ENCODE measurements around the gene FLYWCH1.

The FLYWCH1 gene

DNA sequence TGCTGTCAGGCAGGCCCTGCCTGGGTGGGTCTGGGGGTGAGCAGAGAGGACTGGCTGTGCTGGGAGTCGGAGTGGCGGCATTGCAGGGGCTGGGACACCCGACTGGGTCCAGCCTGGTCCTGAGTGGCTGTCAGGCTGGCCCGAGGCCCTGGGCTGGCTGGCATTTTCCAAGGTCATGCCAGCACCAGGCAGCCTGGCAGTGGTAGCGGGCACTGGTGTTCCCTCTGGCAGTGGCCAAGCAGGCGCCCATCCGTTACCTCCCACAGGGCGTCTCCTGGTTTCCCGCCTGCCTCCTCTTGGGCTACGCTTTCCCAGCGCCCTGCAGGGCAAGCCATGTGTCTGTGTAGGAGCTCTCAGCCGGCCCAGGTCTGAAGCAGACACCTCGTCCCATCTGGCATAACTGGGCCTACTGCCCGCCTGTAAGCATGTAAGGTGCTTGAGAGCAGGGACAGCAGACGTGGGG is 74.2 kb downstream of the FLYWCH1 start:
- no peak for DNase-seq (ENCODE audit: low read depth, low spot score)

DNA sequence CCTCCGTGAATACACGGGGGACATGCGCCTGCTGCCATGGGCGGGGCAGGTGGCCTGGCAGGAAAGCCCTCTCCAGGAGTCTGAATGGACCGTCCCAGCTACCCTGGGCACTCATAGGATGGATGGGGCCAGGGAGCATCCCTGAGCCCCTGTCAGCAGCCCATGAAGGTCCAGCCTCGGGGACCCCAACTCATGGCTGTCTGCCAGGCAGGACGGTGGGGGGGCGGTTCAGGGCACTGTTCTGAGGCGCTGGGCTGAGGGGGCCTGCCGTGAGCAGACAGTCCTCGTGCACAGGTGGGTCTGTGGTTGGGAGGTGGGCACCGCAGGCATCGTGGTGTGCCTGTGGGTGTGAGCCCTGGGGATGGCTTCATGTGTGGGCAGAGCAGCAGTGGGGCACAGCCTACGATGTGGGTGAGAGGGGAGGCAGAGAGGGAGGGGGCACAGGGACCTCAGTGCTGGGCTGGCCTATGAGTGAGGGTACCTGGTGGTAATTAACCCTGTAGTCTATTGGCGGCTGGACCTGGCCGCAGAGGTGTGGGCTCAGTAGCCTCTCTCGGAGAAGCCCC is 75.0 kb downstream of the FLYWCH1 start:
- DNase-seq (ENCODE audit: low read depth, low spot score), result no peak

DNA sequence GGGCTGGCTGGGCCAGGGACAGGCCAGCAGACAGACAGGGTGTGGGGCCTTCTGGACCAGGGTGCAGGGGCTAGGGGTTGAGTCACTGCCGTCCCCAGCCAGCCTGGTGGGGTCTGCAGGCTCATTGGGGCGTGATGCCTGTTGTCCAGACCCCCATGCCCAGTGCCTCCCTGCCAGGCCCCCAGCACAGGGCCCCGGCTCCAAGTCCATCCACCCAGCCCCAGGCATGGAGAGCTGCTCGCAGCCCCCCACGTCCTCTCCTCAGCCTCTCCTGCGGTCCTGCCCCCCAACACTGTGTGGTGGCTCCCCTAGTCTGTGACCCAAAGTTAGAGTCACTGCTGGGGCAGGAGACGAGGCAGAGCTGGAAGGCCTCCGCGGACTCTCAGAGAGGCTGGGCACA is 75.6 kb downstream of the FLYWCH1 start:
- no peak for DNase-seq (ENCODE audit: low read depth, low spot score)

DNA sequence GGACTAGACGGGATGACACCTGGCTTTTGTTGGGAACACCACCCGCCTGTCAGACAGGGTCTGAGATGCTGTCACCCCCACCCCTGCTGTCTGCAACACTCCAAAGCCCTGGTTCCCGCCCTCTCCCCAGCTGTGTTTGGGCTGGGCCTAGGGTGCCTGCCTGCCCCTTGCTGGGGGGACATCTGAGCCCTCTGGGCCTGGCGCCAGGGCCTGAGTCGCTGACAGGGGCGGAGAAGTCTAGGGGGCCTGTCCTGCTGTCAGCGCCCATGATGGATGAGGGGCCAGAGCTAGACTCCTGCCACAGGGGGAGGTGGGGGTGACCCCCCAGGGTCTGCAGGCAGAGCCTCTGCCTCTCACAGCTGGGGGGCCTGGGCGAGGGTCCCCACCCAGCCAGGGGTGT is 76.1 kb downstream of the FLYWCH1 start:
- no peak for DNase-seq (ENCODE audit: low read depth, low spot score)

DNA sequence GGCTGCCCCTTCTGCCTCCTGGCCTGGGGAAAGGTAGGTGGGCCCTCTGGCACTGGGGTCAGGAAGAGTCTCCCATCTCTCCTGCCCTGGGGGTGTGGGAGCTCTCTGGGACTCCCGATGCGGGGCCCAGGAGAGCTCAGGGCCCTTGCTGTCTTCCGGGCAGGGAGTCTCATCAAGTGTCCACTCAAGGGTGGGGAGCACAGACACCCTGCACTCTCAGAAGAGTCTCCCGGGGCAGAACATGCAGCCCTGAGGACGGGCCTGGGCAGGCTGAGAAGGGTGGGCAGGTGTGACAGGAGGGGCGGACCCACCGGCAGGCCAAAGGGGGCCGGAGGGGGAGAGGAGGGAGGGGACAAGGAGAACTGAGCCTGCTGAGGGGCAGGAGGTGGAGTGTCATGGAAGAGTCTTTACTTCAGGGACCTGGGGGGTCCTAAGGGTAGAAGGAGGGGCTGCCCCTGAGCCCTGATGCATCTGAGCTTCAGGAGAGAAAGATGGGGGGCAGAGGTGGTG is 76.9 kb downstream of the FLYWCH1 start:
- DNase-seq (ENCODE audit: low read depth, low spot score), result no peak

DNA sequence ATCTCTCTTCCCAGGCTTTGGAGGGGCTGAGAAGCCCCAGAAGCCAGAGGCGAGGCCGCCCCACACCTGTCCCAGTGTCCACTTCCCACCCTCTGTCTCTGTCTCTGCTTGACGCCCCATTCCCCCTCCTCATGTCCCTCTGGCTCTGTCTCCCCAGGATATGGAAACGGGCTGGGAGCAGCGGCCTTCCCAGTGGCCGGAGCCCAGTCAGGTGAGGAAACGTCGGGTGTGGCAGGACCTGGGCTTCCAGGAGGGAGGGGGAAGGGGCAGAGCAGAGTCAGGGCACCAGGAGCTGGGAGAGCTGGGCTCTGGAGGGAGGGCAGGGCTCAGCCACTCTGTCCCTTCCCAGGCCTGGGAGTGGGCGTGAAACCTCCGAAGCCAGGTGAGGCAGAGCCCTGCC is 79.2 kb downstream of the FLYWCH1 start:
- no peak for DNase-seq (ENCODE audit: low read depth, low spot score)

DNA sequence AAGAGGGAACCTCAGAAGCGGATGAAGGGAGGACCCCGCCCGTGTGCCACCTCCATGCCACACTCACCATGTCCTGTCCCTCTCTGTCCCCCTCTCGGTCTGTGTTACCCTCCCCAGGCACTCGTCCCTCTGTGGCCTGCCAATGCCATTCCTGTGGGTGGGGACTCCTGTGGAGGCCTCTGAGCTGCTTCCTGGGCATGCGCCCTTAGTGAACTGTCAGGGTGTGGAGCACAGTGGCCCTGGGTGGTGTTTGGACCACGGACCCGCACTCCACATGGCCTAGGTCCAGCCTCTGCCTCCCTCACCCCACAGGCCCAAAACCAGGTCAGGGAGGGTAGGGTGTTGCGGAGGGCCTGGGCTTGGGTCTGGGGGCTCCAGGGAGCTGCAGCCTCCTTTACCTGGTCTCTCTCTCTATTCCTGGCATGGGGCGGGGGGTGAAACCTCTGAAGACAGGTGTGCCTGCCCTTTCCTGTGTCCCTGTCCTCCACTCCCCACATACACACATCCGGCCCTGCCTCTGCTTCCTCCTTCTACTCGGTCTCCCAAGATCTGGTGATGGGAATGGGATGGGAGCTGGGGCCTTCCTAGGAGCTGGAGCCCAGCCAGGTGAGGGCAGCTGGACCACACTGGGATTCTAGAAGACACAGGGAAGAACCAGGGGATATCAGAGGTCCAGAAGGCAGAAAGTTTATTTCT is 80.0 kb downstream of the FLYWCH1 start:
- DNase-seq (ENCODE audit: low read depth, low spot score), result no peak

DNA sequence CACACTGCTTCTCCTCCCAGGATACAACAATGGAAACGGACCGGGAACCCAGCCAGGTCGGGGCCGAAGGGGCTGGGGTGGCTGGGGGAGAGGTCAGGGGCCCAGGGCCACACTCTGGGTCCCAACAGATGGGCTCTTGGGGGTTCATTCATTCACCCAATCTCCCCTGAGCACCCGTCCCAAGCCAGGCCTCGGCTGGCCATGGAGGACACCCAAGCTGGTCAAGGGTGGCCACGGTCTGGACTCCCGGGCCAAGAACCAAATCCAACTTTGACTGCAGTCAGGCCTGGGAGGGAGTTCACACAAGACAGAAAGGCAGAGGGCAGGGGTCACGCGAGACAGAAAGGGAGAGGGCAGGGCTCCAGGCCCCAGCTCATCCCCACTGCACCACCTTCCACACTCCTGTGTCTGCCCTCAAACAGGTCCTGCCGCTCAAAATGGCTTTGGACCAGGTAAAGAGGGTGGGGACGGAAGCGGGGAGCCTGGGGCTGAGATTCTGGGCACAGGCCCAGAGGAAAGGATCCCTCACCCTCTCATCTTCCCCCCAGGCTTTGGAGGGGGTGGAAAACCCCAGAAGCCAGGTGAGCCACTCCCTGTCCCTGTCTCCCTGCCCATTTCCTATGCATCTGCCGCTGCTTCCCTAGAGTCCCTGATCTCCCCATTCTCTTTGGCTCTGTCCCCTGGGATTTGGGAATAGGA is 80.8 kb downstream of the FLYWCH1 start:
- DNase-seq (ENCODE audit: low read depth, low spot score), result no peak

DNA sequence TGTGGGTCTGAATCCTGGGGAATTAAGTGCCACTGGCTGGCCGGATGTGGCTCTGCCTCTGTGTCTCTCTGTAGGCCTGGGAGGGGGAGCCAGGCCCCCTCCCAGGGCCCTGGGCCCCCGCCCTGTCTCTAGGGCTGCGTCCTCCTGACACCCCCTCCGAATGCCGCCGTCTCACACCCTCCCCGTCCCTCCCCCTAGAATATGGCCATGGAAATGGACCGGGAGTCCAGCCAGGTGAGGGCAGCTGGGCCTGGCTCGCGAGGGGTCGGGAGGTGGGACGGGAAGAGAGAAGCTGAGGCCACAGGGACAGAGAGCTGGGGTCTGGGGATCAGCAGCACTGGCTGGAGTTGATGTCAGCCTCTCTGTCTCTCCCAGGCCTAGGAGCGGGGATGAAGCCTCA is 84.6 kb downstream of the FLYWCH1 start:
- no peak for DNase-seq (ENCODE audit: low read depth, low spot score)

DNA sequence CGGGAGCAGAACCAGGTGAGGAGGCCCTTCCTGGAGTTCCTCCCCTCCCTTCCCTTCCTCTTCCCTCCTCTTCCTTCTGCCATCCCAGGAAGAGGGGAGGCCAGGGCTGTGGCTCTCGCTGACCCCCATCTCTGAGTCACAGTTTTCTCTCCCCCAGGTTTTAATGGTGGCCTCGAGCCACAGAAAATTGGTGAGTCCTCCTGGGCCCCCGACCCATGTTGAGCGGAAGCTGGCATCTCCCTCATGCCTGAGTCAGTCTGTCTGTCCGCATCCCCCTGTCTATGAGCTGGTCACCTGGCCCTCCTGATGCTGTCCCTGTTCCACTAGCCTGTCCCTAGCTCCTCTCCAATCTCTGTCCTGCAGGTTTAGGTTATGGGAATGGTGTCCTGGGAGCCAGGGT is 88.2 kb downstream of the FLYWCH1 start:
- no peak for DNase-seq (ENCODE audit: low read depth, low spot score)

DNA sequence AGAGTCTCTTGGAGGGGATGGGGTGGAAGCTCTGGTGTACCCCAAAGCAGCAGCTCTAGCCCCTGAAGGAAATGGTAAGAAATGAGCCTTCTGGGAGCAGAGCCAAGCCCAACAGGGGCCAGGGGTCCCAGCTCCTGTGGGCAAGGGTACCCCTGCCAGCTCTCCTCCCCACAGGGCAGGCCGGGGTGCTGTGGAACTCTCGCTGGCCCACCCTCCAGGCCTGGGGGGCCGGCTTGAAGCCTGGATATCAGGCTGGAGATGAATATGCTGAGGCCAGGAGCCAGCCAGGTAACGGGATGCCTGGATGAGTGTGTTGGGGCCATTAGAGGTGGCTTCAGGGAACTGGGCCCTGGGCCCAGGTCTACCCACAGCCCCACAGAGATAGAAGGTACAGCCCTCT is 88.8 kb downstream of the FLYWCH1 start:
- no peak for DNase-seq (ENCODE audit: low read depth, low spot score)
